Fibroblast of villous mesenchyme (primary cell): ENCODE data around the gene CDR2L. TPM values are rescaled to one million over a fixed set of nuclear protein-coding genes. Genes with fewer than 3 reads are reported as not detected.

ENCODE experiments used
- DNase-seq: peaks from one replicate; pipeline ENCODE4 v3.0.0-alpha.2; 2010; ENCODE audit warnings: low read depth
- H3K4me3 ChIP-seq: 2 replicates; pipeline ENCODE4 v1.5.1; 2011; ENCODE audit warnings: low read depth, mild to moderate bottlenecking, low read length
- total RNA-seq: library from RNA; depleted of rRNA; stranded (reverse); fragments of >200 nt; gene quantifications from 2 replicates; pipeline ENCODE4 v1.2.3, GENCODE V29; 2012
- TF ChIP-seq, protein P1 (sequence below): IDR thresholded peaks from 2 replicates; pipeline ENCODE4 v1.5.1; 2012; ENCODE audit warnings: low read depth, mild to moderate bottlenecking, low read length; ENCODE audit not compliant: insufficient read depth

The CDR2L gene
- total RNA-seq, 1 donor, result 26.8 TPM

- TF ChIP-seq, protein P1, sequence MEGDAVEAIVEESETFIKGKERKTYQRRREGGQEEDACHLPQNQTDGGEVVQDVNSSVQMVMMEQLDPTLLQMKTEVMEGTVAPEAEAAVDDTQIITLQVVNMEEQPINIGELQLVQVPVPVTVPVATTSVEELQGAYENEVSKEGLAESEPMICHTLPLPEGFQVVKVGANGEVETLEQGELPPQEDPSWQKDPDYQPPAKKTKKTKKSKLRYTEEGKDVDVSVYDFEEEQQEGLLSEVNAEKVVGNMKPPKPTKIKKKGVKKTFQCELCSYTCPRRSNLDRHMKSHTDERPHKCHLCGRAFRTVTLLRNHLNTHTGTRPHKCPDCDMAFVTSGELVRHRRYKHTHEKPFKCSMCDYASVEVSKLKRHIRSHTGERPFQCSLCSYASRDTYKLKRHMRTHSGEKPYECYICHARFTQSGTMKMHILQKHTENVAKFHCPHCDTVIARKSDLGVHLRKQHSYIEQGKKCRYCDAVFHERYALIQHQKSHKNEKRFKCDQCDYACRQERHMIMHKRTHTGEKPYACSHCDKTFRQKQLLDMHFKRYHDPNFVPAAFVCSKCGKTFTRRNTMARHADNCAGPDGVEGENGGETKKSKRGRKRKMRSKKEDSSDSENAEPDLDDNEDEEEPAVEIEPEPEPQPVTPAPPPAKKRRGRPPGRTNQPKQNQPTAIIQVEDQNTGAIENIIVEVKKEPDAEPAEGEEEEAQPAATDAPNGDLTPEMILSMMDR, result no peak
- no peak for DNase-seq
- H3K4me3 ChIP-seq, result no peak overlapping the region
Measured at GRCh38 chr17:74959826-74960515, 27.5 kb upstream of the CDR2L start.

DNA sequence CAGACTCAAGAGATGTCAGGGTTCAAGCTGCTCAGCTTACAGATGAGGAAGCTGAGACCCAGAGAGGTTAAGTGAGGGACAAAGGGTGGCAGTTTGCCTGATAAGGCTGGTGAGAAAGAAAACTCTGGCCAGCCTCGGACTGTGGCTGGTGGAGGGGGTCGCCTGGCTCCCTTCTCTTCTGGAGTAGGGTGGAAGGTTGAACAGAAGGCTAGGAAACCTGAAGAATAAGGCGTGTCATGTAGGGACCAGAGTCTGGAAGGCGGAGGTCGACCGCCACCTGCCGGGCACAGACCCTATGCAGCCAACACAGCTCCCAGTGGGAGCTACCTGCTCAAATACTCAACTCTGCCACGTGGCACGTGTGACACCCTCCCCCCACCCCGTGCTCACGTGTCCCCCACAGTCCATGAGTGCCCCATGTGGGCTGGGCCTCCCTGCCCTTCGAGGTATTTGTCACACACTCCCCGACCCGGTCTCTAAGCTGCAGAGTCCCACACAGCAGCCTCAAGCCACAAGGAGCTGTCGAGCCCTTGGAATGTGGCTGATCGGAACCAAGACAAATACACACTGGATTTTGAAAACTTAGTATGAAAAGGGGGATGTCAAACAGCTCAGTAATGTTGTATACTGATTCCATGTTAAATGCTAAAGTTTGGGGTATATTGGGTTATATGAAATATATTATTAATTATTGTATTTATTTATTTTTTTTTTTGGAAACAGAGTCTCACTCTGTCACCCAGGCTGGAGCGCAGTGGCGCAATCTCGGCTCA, 26.7 kb upstream of the CDR2L start:
- no peak for DNase-seq
- TF ChIP-seq, protein P1, result peak; percentile 36
- no peak overlapping the region for H3K4me3 ChIP-seq

- peak; percentile 89 for DNase-seq
- TF ChIP-seq, protein P1, result peak; percentile 70
- no peak overlapping the region for H3K4me3 ChIP-seq
Measured at GRCh38 chr17:74961657-74962350, 25.6 kb upstream of the CDR2L start.

DNA sequence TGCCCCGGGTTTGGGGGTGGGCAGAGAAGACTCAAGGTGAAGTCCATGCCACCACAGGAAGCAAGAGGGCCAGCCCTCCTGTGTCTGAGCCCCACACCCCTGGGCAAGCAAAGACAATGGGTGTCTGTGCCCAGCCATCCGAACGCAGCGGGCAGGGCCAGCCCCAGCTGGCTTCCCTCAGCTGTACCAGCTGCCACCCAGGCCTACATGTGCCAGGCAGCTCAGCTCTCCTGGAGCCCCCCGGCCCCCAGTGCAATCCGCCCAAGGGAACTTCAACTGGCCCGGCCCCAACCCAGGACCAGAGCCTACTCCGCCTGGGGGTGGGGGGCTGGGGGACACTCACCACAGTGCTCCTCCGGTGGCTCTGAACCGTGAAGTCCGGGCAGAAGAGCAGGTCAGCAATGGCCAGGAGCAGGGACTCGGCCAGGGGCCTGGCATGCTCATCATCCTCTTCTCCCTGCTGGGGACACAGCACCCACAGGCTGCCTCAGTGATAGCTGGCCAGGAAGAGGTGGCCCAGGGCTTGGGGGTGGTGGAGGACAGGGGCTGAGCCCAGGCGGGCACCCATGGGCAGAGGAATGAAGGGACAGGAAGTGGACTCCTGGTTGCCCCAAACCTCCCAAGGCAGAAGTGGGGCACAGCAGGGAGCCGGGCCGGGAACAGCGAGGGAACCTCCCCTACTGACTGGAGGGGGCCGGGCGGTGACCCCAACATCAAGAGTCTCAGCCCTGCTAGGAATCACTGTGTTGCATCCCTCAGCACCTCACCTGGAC, 24.6 kb upstream of the CDR2L start:
- TF ChIP-seq, protein P1, result no peak
- no peak overlapping the region for H3K4me3 ChIP-seq
- no peak for DNase-seq

DNA sequence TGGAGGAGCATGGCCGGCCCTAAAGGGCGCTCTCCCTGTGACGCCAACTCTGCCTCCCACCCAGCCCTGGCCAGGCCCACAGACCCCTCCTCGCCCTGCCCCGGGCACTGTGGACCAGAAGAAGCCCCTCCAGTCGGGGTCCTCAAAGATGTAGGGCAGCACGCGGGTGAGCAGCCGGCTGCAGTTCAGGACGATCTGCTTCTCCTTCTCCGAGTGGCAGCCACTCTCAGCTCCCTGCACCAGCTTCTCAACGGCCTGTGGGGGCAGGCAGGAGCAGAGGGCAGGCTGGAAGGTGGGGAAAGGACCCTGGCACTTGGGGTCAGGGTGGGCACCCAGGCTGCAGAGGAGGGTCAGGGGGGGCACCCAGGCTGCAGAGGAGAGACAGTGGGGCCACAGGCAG, 23.8 kb upstream of the CDR2L start:
- TF ChIP-seq, protein P1, result peak; percentile 13
- DNase-seq, result no peak
- H3K4me3 ChIP-seq, result no peak overlapping the region

DNA sequence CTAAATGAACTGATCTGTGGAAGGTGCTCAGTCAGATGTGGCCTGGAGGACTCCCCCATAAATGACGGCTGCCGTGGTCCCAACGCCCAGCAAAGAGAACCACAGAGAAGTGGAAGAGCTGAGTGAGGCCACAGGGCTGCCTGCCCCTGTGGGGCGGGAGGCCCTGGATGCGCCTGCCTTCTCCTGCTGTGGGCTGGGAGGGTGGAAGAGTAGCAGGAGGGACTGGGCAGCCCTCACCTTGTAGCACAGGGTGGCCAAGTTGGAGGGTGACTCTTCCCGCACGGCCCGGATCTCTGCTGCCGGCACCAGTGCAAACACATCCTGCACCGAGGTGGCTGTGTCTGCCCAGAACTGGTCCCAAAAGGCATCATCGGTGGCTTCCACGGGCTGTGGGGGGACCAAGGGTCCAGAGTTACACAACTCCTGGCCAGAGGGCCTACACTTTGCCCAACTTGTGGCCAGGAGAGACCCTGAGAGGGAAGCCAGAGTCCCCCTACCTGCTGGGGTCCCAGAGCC, 23.1 kb upstream of the CDR2L start:
- no peak overlapping the region for H3K4me3 ChIP-seq
- TF ChIP-seq, protein P1, result no peak
- DNase-seq, result no peak
